ENCODE measurements around the gene TMPRSS3. TPM values are rescaled to one million over a fixed set of nuclear protein-coding genes. Genes with fewer than 3 reads are reported as not detected.

TMPRSS3 gene
- total and polyA plus RNA-seq, 9 donors, result 0.13 to 0.32 (median 0.17) TPM; not detected in 5

DNA sequence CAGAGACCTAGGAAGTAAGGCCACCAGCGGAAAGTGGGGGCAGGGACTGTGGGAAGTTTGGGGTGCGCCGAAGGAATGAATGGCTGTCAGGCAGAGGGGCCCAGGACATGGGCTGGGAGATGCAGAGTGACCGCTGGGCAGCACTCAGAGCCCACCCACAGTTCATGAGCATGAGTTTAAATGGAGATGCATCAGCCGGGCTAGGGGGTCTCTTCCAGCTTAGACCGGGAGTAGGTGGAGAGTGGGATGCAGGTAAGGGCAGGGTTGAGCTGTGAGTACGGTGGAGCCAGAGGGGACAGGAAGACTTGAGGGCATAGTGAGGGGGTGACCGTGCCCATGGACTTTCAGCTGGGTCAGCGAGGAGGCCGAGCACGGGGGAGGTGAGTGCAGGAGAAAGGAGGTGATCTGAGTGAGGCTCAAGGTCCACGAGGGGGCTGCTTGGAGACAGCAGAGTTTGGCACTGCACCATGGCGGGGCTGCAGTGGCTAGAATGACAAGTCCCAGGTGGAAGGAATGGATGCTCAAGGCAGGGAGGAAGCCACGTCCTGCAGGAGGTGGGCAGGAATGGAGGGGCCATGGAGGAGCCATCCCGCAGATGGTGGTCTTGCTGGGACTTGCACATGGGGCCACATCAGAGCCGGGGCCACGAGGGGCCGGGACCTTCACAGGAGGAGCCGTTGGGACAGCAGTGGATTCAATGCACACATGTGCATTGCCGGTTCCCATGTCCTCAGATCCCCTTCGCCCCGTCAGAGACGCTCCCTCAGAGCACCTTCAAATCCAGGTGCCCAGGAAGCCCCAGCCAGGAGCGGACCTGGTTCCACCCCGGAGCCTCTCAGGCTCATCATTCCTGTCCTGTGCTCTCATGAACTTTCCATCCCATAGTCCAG lies 42.7 kb upstream of the TMPRSS3 start:
- Histone ChIP-seq H3K27me3 (ENCODE audit: control insufficient read depth, insufficient read depth, low read length) (peaks cover 7% of the 10 kb centered on the region), H3K27ac (ENCODE audit: low read length) (no peak overlapping the region), H3K4me1 (ENCODE audit: control insufficient read depth, insufficient read depth, low read length) (no peaks in the 10 kb centered on the region), H3K9me3 (replicated peaks; ENCODE audit: control insufficient read depth, low read depth, low read length) (no peaks in the 10 kb centered on the region), H3K36me3 (ENCODE audit: control insufficient read depth, insufficient read depth, low read length) (no peaks in the 10 kb centered on the region), H3K4me3 (ENCODE audit: low read length) (no peak overlapping the region)
- DNase-seq, result no peak
- whole genome bisulfite sequencing (ENCODE audit: insufficient coverage), result 78% methylated on average over 25 of the region's 25 CpGs

GRCh38 chr21:42437786-42438185 lies 41.9 kb upstream of the TMPRSS3 start:
- DNase-seq, result peak; percentile 53
- Histone ChIP-seq H3K4me1 (ENCODE audit: control insufficient read depth, insufficient read depth, low read length) (no peaks in the 10 kb centered on the region), H3K36me3 (ENCODE audit: control insufficient read depth, insufficient read depth, low read length) (no peaks in the 10 kb centered on the region), H3K27me3 (ENCODE audit: control insufficient read depth, insufficient read depth, low read length) (peaks cover 6% of the 10 kb centered on the region), H3K9me3 (replicated peaks; ENCODE audit: control insufficient read depth, low read depth, low read length) (peaks cover 2% of the 10 kb centered on the region), H3K4me3 (ENCODE audit: low read length) (no peak overlapping the region), H3K27ac (ENCODE audit: low read length) (no peak overlapping the region)
- WGBS (ENCODE audit: insufficient coverage), result 38% methylated on average over 8 of the region's 8 CpGs

DNA sequence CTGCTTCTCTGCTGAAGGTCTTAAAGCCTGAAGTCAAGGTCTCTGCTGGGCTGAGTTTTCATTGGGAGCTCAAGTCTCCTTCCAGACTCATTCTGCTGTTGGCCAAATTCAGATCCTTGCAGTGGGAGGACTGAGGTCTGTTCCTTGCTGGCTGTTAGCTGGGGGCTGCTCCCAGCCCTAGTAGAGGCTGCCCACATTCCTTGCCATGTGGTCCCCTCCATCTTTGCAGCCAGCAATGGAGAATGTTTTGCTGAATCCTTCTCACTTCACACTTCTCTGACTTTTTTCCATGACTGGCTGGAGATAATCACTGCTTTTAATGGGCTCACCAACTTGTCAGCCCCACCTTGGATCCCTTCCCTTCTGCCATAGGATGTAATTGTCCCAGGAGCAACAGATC lies 41.1 kb upstream of the TMPRSS3 start:
- peaks cover 6% of the 10 kb centered on the region for H3K27me3 ChIP-seq (ENCODE audit: control insufficient read depth, insufficient read depth, low read length)
- no peak overlapping the region for H3K4me3 ChIP-seq (ENCODE audit: low read length)
- H3K9me3 ChIP-seq (replicated peaks; ENCODE audit: control insufficient read depth, low read depth, low read length), result peaks cover 7% of the 10 kb centered on the region
- no peaks in the 10 kb centered on the region for H3K4me1 ChIP-seq (ENCODE audit: control insufficient read depth, insufficient read depth, low read length)
- H3K36me3 ChIP-seq (ENCODE audit: control insufficient read depth, insufficient read depth, low read length), result no peaks in the 10 kb centered on the region
- H3K27ac ChIP-seq (ENCODE audit: low read length), result no peak overlapping the region
- no peak for DNase-seq

GRCh38 chr21:42435833-42436232 lies 40.0 kb upstream of the TMPRSS3 start:
- DNase-seq, result no peak

GRCh38 chr21:42435401-42435800 lies 39.5 kb upstream of the TMPRSS3 start:
- H3K4me1 ChIP-seq (ENCODE audit: control insufficient read depth, insufficient read depth, low read length), result no peaks in the 10 kb centered on the region

More at GRCh38 chr21:42435833-42436232, 40.0 kb upstream of the TMPRSS3 start:
- peaks cover 7% of the 10 kb centered on the region for H3K9me3 ChIP-seq (replicated peaks; ENCODE audit: control insufficient read depth, low read depth, low read length)
- peaks cover 6% of the 10 kb centered on the region for H3K27me3 ChIP-seq (ENCODE audit: control insufficient read depth, insufficient read depth, low read length)
- H3K4me1 ChIP-seq (ENCODE audit: control insufficient read depth, insufficient read depth, low read length), result no peaks in the 10 kb centered on the region
- H3K36me3 ChIP-seq (ENCODE audit: control insufficient read depth, insufficient read depth, low read length), result no peaks in the 10 kb centered on the region
- H3K4me3 ChIP-seq (ENCODE audit: low read length), result no peak overlapping the region
- no peak overlapping the region for H3K27ac ChIP-seq (ENCODE audit: low read length)

GRCh38 chr21:42434884-42435283 lies 39.0 kb upstream of the TMPRSS3 start:
- Histone ChIP-seq H3K27me3 (ENCODE audit: control insufficient read depth, insufficient read depth, low read length) (peaks cover 9% of the 10 kb centered on the region), H3K36me3 (ENCODE audit: control insufficient read depth, insufficient read depth, low read length) (no peaks in the 10 kb centered on the region), H3K4me1 (ENCODE audit: control insufficient read depth, insufficient read depth, low read length) (no peaks in the 10 kb centered on the region), H3K4me3 (ENCODE audit: low read length) (no peak overlapping the region), H3K9me3 (replicated peaks; ENCODE audit: control insufficient read depth, low read depth, low read length) (peaks cover 7% of the 10 kb centered on the region), H3K27ac (ENCODE audit: low read length) (no peak overlapping the region)
- DNase-seq, result no peak
- 80% methylated on average over 2 of the region's 3 CpGs for WGBS (ENCODE audit: insufficient coverage)

More at GRCh38 chr21:42435401-42435800, 39.5 kb upstream of the TMPRSS3 start:
- H3K27me3 ChIP-seq (ENCODE audit: control insufficient read depth, insufficient read depth, low read length), result peaks cover 7% of the 10 kb centered on the region
- no peak overlapping the region for H3K27ac ChIP-seq (ENCODE audit: low read length)
- H3K36me3 ChIP-seq (ENCODE audit: control insufficient read depth, insufficient read depth, low read length), result no peaks in the 10 kb centered on the region
- H3K4me3 ChIP-seq (ENCODE audit: low read length), result no peak overlapping the region
- DNase-seq, result no peak
- peaks cover 7% of the 10 kb centered on the region for H3K9me3 ChIP-seq (replicated peaks; ENCODE audit: control insufficient read depth, low read depth, low read length)
- 77% methylated on average over 2 of the region's 4 CpGs for WGBS (ENCODE audit: insufficient coverage)

DNA sequence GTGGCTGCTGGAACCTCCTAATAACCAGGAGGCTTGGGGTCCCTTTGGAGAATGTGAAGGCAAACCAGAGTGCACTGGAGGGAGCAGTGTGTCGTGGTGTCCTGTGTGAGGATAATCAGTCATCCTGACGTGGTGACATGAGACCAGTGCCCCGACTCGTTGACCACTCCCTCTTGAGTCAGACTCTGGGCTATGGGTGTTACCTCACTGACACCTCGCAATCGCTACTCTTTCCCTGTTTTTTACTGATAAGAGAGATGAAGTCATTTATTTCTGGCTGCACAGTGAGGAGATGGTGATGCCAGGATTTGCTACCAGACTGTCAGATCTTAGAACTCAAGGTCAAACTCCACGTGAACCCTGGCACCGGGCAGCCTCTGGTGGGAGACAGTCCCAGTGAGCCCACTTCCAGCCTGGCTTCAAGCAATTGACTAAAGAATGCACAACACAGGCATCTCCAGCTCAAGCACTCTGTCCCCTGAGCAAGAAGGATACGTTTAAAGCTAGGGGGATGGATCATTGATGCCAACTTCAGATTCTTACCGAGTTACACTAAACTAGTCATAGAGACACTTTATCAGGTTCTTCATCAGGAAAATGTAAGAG lies 38.2 kb upstream of the TMPRSS3 start:
- Histone ChIP-seq H3K27me3 (ENCODE audit: control insufficient read depth, insufficient read depth, low read length) (peaks cover 11% of the 10 kb centered on the region), H3K9me3 (replicated peaks; ENCODE audit: control insufficient read depth, low read depth, low read length) (peaks cover 7% of the 10 kb centered on the region)
- WGBS (ENCODE audit: insufficient coverage), result 70% methylated on average over 5 of the region's 10 CpGs

GRCh38 chr21:42432695-42433094 lies 36.8 kb upstream of the TMPRSS3 start:
- H3K36me3 ChIP-seq (ENCODE audit: control insufficient read depth, insufficient read depth, low read length), result no peaks in the 10 kb centered on the region
- H3K27me3 ChIP-seq (ENCODE audit: control insufficient read depth, insufficient read depth, low read length), result peaks cover 10% of the 10 kb centered on the region
- H3K27ac ChIP-seq (ENCODE audit: low read length), result no peak overlapping the region
- no peak for DNase-seq
- H3K4me3 ChIP-seq (ENCODE audit: low read length), result no peak overlapping the region
- no CpG with 5 or more reads among the region's 1 CpG for WGBS (ENCODE audit: insufficient coverage)
- no peaks in the 10 kb centered on the region for H3K4me1 ChIP-seq (ENCODE audit: control insufficient read depth, insufficient read depth, low read length)
- peaks cover 7% of the 10 kb centered on the region for H3K9me3 ChIP-seq (replicated peaks; ENCODE audit: control insufficient read depth, low read depth, low read length)

More for the DNA sequence above, 38.2 kb upstream of the TMPRSS3 start:
- DNase-seq, result no peak
- Histone ChIP-seq H3K36me3 (ENCODE audit: control insufficient read depth, insufficient read depth, low read length) (no peaks in the 10 kb centered on the region), H3K4me3 (ENCODE audit: low read length) (no peak overlapping the region), H3K4me1 (ENCODE audit: control insufficient read depth, insufficient read depth, low read length) (no peaks in the 10 kb centered on the region), H3K27ac (ENCODE audit: low read length) (no peak overlapping the region)

DNA sequence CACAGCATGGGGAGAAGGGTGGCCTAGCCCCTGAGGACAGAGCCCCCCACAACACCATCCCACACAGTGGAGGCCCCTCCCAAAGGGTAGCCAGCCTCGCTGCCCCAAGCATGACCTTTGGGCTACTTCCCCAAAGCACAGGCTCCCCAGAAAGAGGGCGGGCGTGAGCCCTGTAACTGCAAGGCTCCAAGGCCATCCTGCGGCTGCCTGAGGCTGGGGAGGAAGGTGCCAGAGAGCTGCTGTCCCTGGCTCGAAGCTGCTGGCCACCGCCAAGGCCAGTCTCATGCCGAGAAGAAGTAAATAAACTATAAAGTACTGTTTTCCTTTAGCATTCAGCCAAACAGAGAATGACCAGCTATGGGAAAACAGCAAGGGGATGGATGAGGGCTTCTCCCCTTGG lies 35.3 kb upstream of the TMPRSS3 start:
- H3K27me3 ChIP-seq (ENCODE audit: control insufficient read depth, insufficient read depth, low read length), result peaks cover 12% of the 10 kb centered on the region
- H3K9me3 ChIP-seq (replicated peaks; ENCODE audit: control insufficient read depth, low read depth, low read length), result peaks cover 7% of the 10 kb centered on the region
- no peaks in the 10 kb centered on the region for H3K36me3 ChIP-seq (ENCODE audit: control insufficient read depth, insufficient read depth, low read length)
- H3K4me3 ChIP-seq (ENCODE audit: low read length), result no peak overlapping the region
- 86% methylated on average over 2 of the region's 7 CpGs for WGBS (ENCODE audit: insufficient coverage)
- H3K27ac ChIP-seq (ENCODE audit: low read length), result no peak overlapping the region
- H3K4me1 ChIP-seq (ENCODE audit: control insufficient read depth, insufficient read depth, low read length), result no peaks in the 10 kb centered on the region
- no peak for DNase-seq

GRCh38 chr21:42430521-42430920 lies 34.7 kb upstream of the TMPRSS3 start:
- 88% methylated on average over 6 of the region's 6 CpGs for WGBS (ENCODE audit: insufficient coverage)
- Histone ChIP-seq H3K4me1 (ENCODE audit: control insufficient read depth, insufficient read depth, low read length) (no peaks in the 10 kb centered on the region), H3K9me3 (replicated peaks; ENCODE audit: control insufficient read depth, low read depth, low read length) (peaks cover 7% of the 10 kb centered on the region), H3K27ac (ENCODE audit: low read length) (no peak overlapping the region), H3K36me3 (ENCODE audit: control insufficient read depth, insufficient read depth, low read length) (no peaks in the 10 kb centered on the region), H3K27me3 (ENCODE audit: control insufficient read depth, insufficient read depth, low read length) (peaks cover 12% of the 10 kb centered on the region), H3K4me3 (ENCODE audit: low read length) (no peak overlapping the region)
- DNase-seq, result no peak

All from muscle of leg (tissue), 11 donors.